Tibial nerve (tissue), 4 donors: ENCODE data around the gene EYA4. TPM values are rescaled to one million over a fixed set of nuclear protein-coding genes. Genes with fewer than 3 reads are reported as not detected.

Source experiments
- DNase-seq, 2 donors: peaks; one replicate each; pipeline ENCODE4 v3.0.0-alpha.2; 2019; ENCODE audit warnings: low spot score in 2 of 2
- H3K27ac ChIP-seq, 4 donors: fragments of 200-600 bp; sonication (generic) in 3 of 4; one replicate each; pipeline ENCODE4 v1.5.1; 2017 to 2019; ENCODE audit warnings: mild to moderate bottlenecking in 1 of 4
- H3K27me3 ChIP-seq, 2 donors: fragments of 200-600 bp; sonication (generic) in 1 of 2; one replicate each; pipeline versions ENCODE4 v1.5.1 to v1.6.0; 2017 to 2019
- H3K36me3 ChIP-seq, 3 donors: fragments of 200-600 bp; sonication (generic); one replicate each; pipeline ENCODE4 v1.5.1; 2018 to 2019
- H3K4me1 ChIP-seq, 4 donors: fragments of 200-600 bp; sonication (generic) in 3 of 4; one replicate each; pipeline ENCODE4 v1.5.1; 2017 to 2019
- H3K4me3 ChIP-seq, 4 donors: fragments of 200-600 bp; sonication (generic) in 3 of 4; one replicate each; pipeline ENCODE4 v1.5.1; 2017 to 2019; ENCODE audit warnings: mild to moderate bottlenecking in 1 of 4, moderate library complexity in 1 of 4
- H3K9me3 ChIP-seq, 4 donors: fragments of 200-600 bp; sonication (generic) in 3 of 4; one replicate each; pipeline ENCODE4 v1.5.1; 2017 to 2019
- CTCF ChIP-seq, 5 experiments: fragments of 200-600 bp in 3 of 5; fragments of 450-650 bp in 2 of 5; sonication (generic) in 3 of 5; IDR thresholded peaks; one replicate each; pipeline ENCODE4 v1.5.1; 2016 to 2019; ENCODE audit warnings: antibody characterized with exemption in 5 of 5, mild to moderate bottlenecking in 3 of 5, moderate library complexity in 2 of 5
- EP300 ChIP-seq, 2 donors: sonication (generic); formaldehyde crosslinking; IDR thresholded peaks; one replicate each; pipeline ENCODE4 v1.6.1; 2017; ENCODE audit warnings: antibody characterized with exemption in 2 of 2, mild to moderate bottlenecking in 1 of 2
- POLR2A ChIP-seq, 2 donors: fragments of 450-650 bp; IDR thresholded peaks; one replicate each; pipeline ENCODE4 v1.6.1; 2017; ENCODE audit warnings: antibody characterized with exemption in 2 of 2, mild to moderate bottlenecking in 2 of 2, moderate library complexity in 2 of 2
- WGBS, 2 donors: methylation state at CpG; one replicate each; pipeline ENCODE4 v1.1.5; 2018; 5-methylcytosine and 5-hydroxymethylcytosine counted together
- total RNA-seq, 4 donors: library from RNA; depleted of rRNA; stranded (reverse); fragments of >200 nt; gene quantifications; one replicate each; pipeline ENCODE4 v1.1.0, GENCODE V29; 2016

EYA4 gene
- total RNA-seq, 4 donors from 2014 or later = 1.1 to 6.0 (median 1.8) TPM

- H3K27ac ChIP-seq = no peak overlapping the region
- H3K27me3 ChIP-seq = no peaks in the 10 kb centered on the region
- H3K4me3 ChIP-seq = no peak overlapping the region
- WGBS, 2 donors = 61 to 77% methylated on average over 3 of the region's 3 CpGs
- H3K36me3 ChIP-seq = no peaks in the 10 kb centered on the region
- H3K4me1 ChIP-seq = no peaks in the 10 kb centered on the region
- H3K9me3 ChIP-seq = no peaks in the 10 kb centered on the region
- no peak for DNase-seq
- no peak for TF ChIP-seq POLR2A (IDR thresholded peaks at IDR 0.05)
- no peak for TF ChIP-seq EP300 (IDR thresholded peaks at IDR 0.05)
- TF ChIP-seq CTCF (IDR thresholded peaks at IDR 0.05) = no peak
These were observed 298.5 kb downstream of the EYA4 start for GRCh38 chr6:133539502-133540259.

- H3K27ac ChIP-seq = no peak overlapping the region
- no peaks in the 10 kb centered on the region for H3K27me3 ChIP-seq
- WGBS, 2 donors = 39 to 64% methylated on average over 3 of the region's 3 CpGs
- TF ChIP-seq CTCF (IDR thresholded peaks at IDR 0.05) (no peak), EP300 (IDR thresholded peaks at IDR 0.05) (no peak), POLR2A (IDR thresholded peaks at IDR 0.05) (no peak)
- H3K4me3 ChIP-seq = no peak overlapping the region
- no peak for DNase-seq
- H3K9me3 ChIP-seq = no peaks in the 10 kb centered on the region
- no peaks in the 10 kb centered on the region for H3K36me3 ChIP-seq
- no peaks in the 10 kb centered on the region for H3K4me1 ChIP-seq
These were observed 299.2 kb downstream of the EYA4 start for GRCh38 chr6:133540361-133540760.

- no peaks in the 10 kb centered on the region for H3K36me3 ChIP-seq
- H3K4me3 ChIP-seq = no peak overlapping the region
- H3K4me1 ChIP-seq = no peaks in the 10 kb centered on the region
- no peak for TF ChIP-seq POLR2A (IDR thresholded peaks at IDR 0.05)
- WGBS, 2 donors = 74 to 76% methylated on average over 2 of the region's 2 CpGs
- no peaks in the 10 kb centered on the region for H3K9me3 ChIP-seq
- H3K27me3 ChIP-seq = no peaks in the 10 kb centered on the region
- DNase-seq = no peak
- H3K27ac ChIP-seq = no peak overlapping the region
These were observed 299.9 kb downstream of the EYA4 start for GRCh38 chr6:133541040-133541439.

GRCh38 chr6:133542056-133542821, 301.1 kb downstream of the EYA4 start:
- TF ChIP-seq CTCF (IDR thresholded peaks at IDR 0.05) (no peak), EP300 (IDR thresholded peaks at IDR 0.05) (no peak), POLR2A (IDR thresholded peaks at IDR 0.05) (no peak)
- no peaks in the 10 kb centered on the region for H3K36me3 ChIP-seq
- no peaks in the 10 kb centered on the region for H3K27me3 ChIP-seq
- WGBS, 2 donors = 86 to 94% methylated on average over 9 of the region's 9 CpGs
- no peak overlapping the region for H3K27ac ChIP-seq
- no peaks in the 10 kb centered on the region for H3K9me3 ChIP-seq
- no peak overlapping the region for H3K4me3 ChIP-seq
- DNase-seq = no peak
- H3K4me1 ChIP-seq = no peaks in the 10 kb centered on the region

- no peak overlapping the region for H3K4me3 ChIP-seq
- H3K4me1 ChIP-seq = peaks cover 0 to 6% (median 0%) of the 10 kb centered on the region in 4 donors
- WGBS, 2 donors = 89 to 96% methylated on average over 3 to 5 of the region's 5 CpGs
- no peak overlapping the region for H3K27ac ChIP-seq
- no peaks in the 10 kb centered on the region for H3K36me3 ChIP-seq
- no peaks in the 10 kb centered on the region for H3K9me3 ChIP-seq
- DNase-seq = no peak
- no peaks in the 10 kb centered on the region for H3K27me3 ChIP-seq
- TF ChIP-seq EP300 (IDR thresholded peaks at IDR 0.05) (no peak), CTCF (IDR thresholded peaks at IDR 0.05) (no peak)
These were observed 303.3 kb downstream of the EYA4 start for GRCh38 chr6:133544419-133544818.
